Panc1 (cell line): ENCODE data around the gene PPP2R2B.

Source experiments
- CTCF ChIP-seq: fragments of 450-650 bp; IDR thresholded peaks from 2 replicates; pipeline ENCODE4 v1.5.1; 2017; ENCODE audit warnings: mild to moderate bottlenecking
- POLR2AphosphoS5 ChIP-seq: IDR thresholded peaks from 2 replicates; pipeline ENCODE4 v1.6.1; 2012; ENCODE audit warnings: mild to moderate bottlenecking, low read depth, low read length, moderate library complexity
- SIN3A ChIP-seq: IDR thresholded peaks from 2 replicates; pipeline ENCODE4 v1.6.1; 2012; ENCODE audit warnings: low read depth, mild to moderate bottlenecking, low read length, moderate library complexity, borderline replicate concordance; ENCODE audit not compliant: insufficient read depth
- TCF7L2 ChIP-seq: IDR thresholded peaks from 2 replicates; pipeline ENCODE4 v1.6.1; 2011; ENCODE audit warnings: mild to moderate bottlenecking, low read depth, low read length, inconsistent platforms
- TF ChIP-seq, protein P1 (sequence below), 2 experiments: IDR thresholded peaks; 2 replicates each; pipeline ENCODE4 v1.6.1; 2011 to 2012; ENCODE audit warnings: low read depth in 2 of 2, control low read depth in 1 of 2, low read length in 1 of 2, mild to moderate bottlenecking in 1 of 2, moderate library complexity in 1 of 2; ENCODE audit not compliant: insufficient read depth in 1 of 2

- no peak for TF ChIP-seq CTCF
- TF ChIP-seq TCF7L2: no peak
- no peak for TF ChIP-seq POLR2AphosphoS5
- no peak for TF ChIP-seq SIN3A
- TF ChIP-seq, protein P1, sequence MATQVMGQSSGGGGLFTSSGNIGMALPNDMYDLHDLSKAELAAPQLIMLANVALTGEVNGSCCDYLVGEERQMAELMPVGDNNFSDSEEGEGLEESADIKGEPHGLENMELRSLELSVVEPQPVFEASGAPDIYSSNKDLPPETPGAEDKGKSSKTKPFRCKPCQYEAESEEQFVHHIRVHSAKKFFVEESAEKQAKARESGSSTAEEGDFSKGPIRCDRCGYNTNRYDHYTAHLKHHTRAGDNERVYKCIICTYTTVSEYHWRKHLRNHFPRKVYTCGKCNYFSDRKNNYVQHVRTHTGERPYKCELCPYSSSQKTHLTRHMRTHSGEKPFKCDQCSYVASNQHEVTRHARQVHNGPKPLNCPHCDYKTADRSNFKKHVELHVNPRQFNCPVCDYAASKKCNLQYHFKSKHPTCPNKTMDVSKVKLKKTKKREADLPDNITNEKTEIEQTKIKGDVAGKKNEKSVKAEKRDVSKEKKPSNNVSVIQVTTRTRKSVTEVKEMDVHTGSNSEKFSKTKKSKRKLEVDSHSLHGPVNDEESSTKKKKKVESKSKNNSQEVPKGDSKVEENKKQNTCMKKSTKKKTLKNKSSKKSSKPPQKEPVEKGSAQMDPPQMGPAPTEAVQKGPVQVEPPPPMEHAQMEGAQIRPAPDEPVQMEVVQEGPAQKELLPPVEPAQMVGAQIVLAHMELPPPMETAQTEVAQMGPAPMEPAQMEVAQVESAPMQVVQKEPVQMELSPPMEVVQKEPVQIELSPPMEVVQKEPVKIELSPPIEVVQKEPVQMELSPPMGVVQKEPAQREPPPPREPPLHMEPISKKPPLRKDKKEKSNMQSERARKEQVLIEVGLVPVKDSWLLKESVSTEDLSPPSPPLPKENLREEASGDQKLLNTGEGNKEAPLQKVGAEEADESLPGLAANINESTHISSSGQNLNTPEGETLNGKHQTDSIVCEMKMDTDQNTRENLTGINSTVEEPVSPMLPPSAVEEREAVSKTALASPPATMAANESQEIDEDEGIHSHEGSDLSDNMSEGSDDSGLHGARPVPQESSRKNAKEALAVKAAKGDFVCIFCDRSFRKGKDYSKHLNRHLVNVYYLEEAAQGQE (IDR thresholded peaks at IDR 0.05; ENCODE audit: insufficient read depth in 1 of 2, low read depth in 2 of 2, low read length in 1 of 2): no peak
Observed at GRCh38 chr5:146794326-146795029, 84.1 kb downstream of the PPP2R2B start.
